ENCODE measurements around the gene PRKCE.

GRCh38 chr2:45992741-45993475, 341.4 kb downstream of the PRKCE start:
- TF ChIP-seq EZH2 (IDR thresholded peaks at IDR 0.05) (no peak), ZFX (IDR thresholded peaks at IDR 0.05) (no peak), POLR2A (IDR thresholded peaks at IDR 0.05; ENCODE audit: borderline replicate concordance, extremely low read depth, insufficient read depth, insufficient read length) (no peak), CTCF (IDR thresholded peaks at IDR 0.05 in 2 of 3, conservative IDR thresholded peaks at IDR 0.05 in 1 of 3; ENCODE audit: borderline replicate concordance in 1 of 3, insufficient read depth in 1 of 3, low read depth in 2 of 3, low read length in 2 of 3) (no peak), CEBPB (IDR thresholded peaks at IDR 0.05; ENCODE audit: low read depth) (no peak), CBX3 (IDR thresholded peaks at IDR 0.05; ENCODE audit: low read depth) (no peak), JUND (IDR thresholded peaks at IDR 0.05) (no peak), TCF7L2 (IDR thresholded peaks at IDR 0.05; ENCODE audit: borderline replicate concordance, extremely low read depth, insufficient read depth, insufficient read length) (no peak)
